Right forelimb (tissue), 1 donor: ENCODE results near the gene HAPSTR1.
A peak's percentile ranks its signal among the peaks of the same experiment; 100 is the strongest.
"Not testable (repeated sequence)": the region's sequence is repeated elsewhere in the genome, so short reads cannot be mapped to it uniquely, and the experiment has no call there.

Experiments
- DNase-seq: peaks from one replicate; pipeline ENCODE4 v3.0.0-alpha.2; 2018

HAPSTR1 gene

GRCh38 chr16:9090960-9091866 lies at the start of gene HAPSTR1:
Gene HAPSTR1, plus strand, starts transcription at chr16:9091644. Its CDS starts 401 bp downstream, at chr16:9092045.
- DNase-seq = peak; percentile 100

GRCh38 chr16:9042533-9042932 lies 48.9 kb upstream of the HAPSTR1 start:
- no peak for DNase-seq

GRCh38 chr16:9042964-9043680 lies 48.3 kb upstream of the HAPSTR1 start:
- DNase-seq = no peak

- DNase-seq = not testable (repeated sequence)
Measured at GRCh38 chr16:9045562-9045961, 45.9 kb upstream of the HAPSTR1 start.

- DNase-seq = no peak
Measured at GRCh38 chr16:9046667-9047055, 44.8 kb upstream of the HAPSTR1 start.

- peak; percentile 54 for DNase-seq
Measured at GRCh38 chr16:9047689-9048301, 43.6 kb upstream of the HAPSTR1 start.

- DNase-seq = no peak
Measured at GRCh38 chr16:9048302-9048700, 43.1 kb upstream of the HAPSTR1 start.

GRCh38 chr16:9049241-9049640 lies 42.2 kb upstream of the HAPSTR1 start:
- DNase-seq = no peak

GRCh38 chr16:9050102-9050830 lies 41.2 kb upstream of the HAPSTR1 start:
- no peak for DNase-seq

GRCh38 chr16:9053006-9053601 lies 38.3 kb upstream of the HAPSTR1 start:
- peak; percentile 44 for DNase-seq

- no peak for DNase-seq
Measured at GRCh38 chr16:9054460-9054859, 37.0 kb upstream of the HAPSTR1 start.

GRCh38 chr16:9055115-9055514 lies 36.3 kb upstream of the HAPSTR1 start:
- no peak for DNase-seq

GRCh38 chr16:9055661-9056060 lies 35.8 kb upstream of the HAPSTR1 start:
- no peak for DNase-seq

GRCh38 chr16:9056061-9056460 lies 35.4 kb upstream of the HAPSTR1 start:
- no peak for DNase-seq

GRCh38 chr16:9058211-9058610 lies 33.2 kb upstream of the HAPSTR1 start:
- no peak for DNase-seq

- DNase-seq = no peak
Measured at GRCh38 chr16:9060225-9060624, 31.2 kb upstream of the HAPSTR1 start.

- DNase-seq = no peak
Measured at GRCh38 chr16:9061358-9061813, 30.1 kb upstream of the HAPSTR1 start.

GRCh38 chr16:9062301-9062700 lies 29.1 kb upstream of the HAPSTR1 start:
- DNase-seq = no peak

GRCh38 chr16:9065077-9065476 lies 26.4 kb upstream of the HAPSTR1 start:
- no peak for DNase-seq

GRCh38 chr16:9068886-9069285 lies 22.6 kb upstream of the HAPSTR1 start:
- no peak for DNase-seq

GRCh38 chr16:9070254-9070653 lies 21.2 kb upstream of the HAPSTR1 start:
- no peak for DNase-seq

- no peak for DNase-seq
Measured at GRCh38 chr16:9071377-9071776, 20.1 kb upstream of the HAPSTR1 start.
